NCI-H2227 treated with DMSO at 0.1 percent for 48 hours (cell line): Measurements from ENCODE around the gene GJA10.

Experiments
- DNase-seq: peaks from one replicate; lab custom pipeline; 2025; lab: John Stamatoyannopoulos, UW

The GJA10 gene

DNA sequence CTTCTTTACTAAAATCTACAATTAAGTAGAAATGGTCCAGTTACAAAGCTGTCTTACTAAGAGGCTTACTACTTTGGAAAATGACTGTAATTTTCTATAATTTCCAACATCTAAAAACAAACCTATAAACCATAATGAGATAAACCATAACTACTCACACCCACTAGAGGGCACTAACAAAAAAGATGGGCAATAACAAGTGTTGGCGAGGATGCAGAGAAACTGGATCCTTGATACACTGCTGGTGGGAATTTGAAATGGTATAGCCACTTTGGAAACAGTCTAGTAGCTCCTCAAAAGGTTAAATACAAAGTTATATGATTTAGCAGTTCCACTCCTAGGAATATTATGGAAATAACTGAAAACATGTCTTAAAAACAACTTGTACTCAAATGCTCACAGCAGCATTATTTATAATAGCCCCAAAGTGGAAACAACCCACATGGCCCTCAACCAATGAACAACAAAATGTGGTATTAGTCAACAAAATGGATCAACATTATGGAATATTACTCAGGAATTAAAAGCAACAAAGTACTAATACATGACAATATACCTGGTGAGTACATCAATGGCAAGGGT lies 50.6 kb downstream of the GJA10 start:
- DNase-seq = peak; percentile 22
